ENCODE measurements around the gene SORD.

Gene SORD

DNA sequence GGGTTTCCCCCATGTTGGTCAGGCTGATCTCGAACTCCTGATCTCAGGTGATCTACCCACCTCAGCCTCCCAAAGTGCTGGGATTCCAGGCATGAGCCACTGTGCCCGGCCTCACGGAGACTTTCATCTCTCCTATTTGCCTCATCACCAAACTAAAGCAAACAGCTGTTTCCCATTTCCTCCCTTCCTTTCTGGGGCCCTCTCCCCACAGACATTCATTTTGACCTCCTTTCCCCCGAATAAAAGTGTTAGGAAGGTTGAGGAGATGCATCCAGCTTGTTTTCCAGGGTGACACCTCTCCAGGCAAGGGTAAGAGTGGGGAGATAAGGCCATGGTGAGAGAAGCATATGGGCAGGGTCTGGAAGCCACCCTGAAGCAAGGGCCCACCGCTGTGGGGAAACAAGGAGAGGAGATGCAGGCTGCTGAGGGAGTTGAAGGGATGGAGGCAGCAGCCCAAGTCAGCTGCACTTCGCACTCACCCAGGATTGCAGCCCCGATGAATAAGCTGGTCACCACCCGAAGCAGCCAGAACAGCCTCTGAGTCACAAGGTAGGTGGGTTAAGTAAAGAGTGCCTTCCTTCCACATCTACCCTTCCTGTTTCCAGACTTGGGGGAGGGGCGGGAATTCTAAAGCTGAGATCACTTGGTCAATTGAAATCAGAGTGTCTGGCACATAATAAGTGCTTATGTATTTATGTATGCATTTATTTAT is 98.9 kb downstream of the SORD start:
- no peaks in the 10 kb centered on the region for H3K36me3 ChIP-seq
- H3K9me3 ChIP-seq: no peaks in the 10 kb centered on the region
- H3K27me3 ChIP-seq: peaks cover 11% of the 10 kb centered on the region
- H3K9ac ChIP-seq: no peak overlapping the region
- no peaks in the 10 kb centered on the region for H3K4me1 ChIP-seq
- H3K27ac ChIP-seq: no peak overlapping the region
- H3K4me2 ChIP-seq: no peak overlapping the region
- TF ChIP-seq Cebpa-rat (IDR thresholded peaks at IDR 0.05): no peak
- no peaks in the 10 kb centered on the region for H4K20me1 ChIP-seq
- H3K4me3 ChIP-seq: no peak overlapping the region

DNA sequence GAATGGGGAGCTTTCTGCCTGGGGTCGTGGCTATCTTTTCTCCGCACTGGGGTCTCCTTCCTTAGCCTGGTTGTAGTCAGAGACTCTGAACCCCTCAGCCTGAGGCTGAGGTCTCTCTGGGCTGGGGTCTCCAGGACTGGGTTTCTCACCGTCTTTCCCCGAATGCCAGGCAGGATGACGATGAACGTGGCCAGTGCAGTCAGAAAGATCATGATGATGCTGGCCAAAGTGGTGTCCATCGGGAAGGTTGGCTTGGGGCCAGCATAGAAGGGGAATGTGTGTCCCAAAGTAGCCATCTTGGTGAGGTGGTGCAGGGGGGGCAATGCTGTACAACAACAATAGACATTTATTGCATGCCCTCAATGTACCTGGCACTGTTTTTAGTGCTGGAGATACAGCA is 99.7 kb downstream of the SORD start:
- H3K9me3 ChIP-seq: no peaks in the 10 kb centered on the region
- TF ChIP-seq Cebpa-rat (IDR thresholded peaks at IDR 0.05): no peak
- H3K27me3 ChIP-seq: peaks cover 3% of the 10 kb centered on the region
- H3K4me1 ChIP-seq: no peaks in the 10 kb centered on the region
- H4K20me1 ChIP-seq: no peaks in the 10 kb centered on the region
- no peaks in the 10 kb centered on the region for H3K36me3 ChIP-seq
- H3K9ac ChIP-seq: no peak overlapping the region
- no peak overlapping the region for H3K4me3 ChIP-seq
- H3K27ac ChIP-seq: no peak overlapping the region
- no peak overlapping the region for H3K4me2 ChIP-seq

DNA sequence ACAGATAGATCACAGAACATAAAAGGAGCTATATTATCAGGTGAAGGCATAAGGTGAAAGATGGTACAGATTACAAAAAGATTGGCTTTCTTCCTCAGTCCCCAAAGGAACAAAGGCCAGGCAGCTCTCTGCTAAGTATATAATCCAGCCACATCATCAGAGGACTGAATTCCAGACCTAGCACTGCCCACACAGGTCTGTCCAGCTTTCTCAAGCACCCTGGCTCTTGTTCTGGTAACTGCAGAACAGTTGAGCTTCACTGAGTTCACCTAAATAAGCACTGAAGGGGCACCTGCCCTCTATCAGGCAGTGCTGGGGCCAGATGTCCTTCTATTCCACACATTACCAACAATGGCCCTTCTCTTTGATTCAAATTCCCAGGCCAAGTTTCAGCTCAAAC is 100.4 kb downstream of the SORD start:
- H3K4me2 ChIP-seq: no peak overlapping the region
- H4K20me1 ChIP-seq: no peaks in the 10 kb centered on the region
- no peaks in the 10 kb centered on the region for H3K4me1 ChIP-seq
- H3K36me3 ChIP-seq: no peaks in the 10 kb centered on the region
- H3K27ac ChIP-seq: no peak overlapping the region
- H3K9ac ChIP-seq: no peak overlapping the region
- no peaks in the 10 kb centered on the region for H3K27me3 ChIP-seq
- TF ChIP-seq Cebpa-rat (IDR thresholded peaks at IDR 0.05): no peak
- no peak overlapping the region for H3K4me3 ChIP-seq
- no peaks in the 10 kb centered on the region for H3K9me3 ChIP-seq

DNA sequence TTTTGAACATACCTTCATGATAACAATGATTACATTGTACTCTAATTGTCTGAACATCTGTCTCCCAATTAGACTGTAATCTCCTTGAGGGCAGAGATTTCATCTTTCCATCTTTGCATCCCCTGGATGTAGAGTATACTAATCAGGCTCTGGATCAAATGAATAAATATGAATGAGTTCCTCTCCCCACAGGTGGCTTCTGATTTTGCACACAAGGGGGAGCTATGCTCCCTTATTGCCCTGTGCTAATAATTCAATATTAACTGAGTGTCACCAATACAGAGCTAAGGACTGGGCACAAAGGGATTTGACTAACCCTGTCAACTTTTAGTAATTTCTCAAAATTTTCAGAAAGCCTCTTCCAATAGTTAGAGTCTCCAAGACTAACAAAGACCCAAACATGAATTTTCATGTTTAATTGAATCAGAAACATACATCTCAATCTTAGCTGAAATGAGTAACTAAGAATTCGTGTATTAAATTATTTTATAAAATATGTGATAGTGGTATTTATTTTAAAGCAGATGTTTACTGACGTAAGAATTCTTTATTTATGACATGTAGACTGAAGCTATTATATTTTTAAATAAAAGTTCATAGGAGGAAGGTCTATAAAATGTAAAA is 103.7 kb downstream of the SORD start:
- 0 out of 2 replicates have a peak, but pooled peaks cover 3% of the 10 kb centered on the region for H3K27me3 ChIP-seq

More for the DNA sequence above, 103.7 kb downstream of the SORD start:
- H4K20me1 ChIP-seq: no peaks in the 10 kb centered on the region
- H3K9ac ChIP-seq: no peak overlapping the region
- H3K27ac ChIP-seq: no peak overlapping the region
- no peak for TF ChIP-seq Cebpa-rat (IDR thresholded peaks at IDR 0.05)
- H3K4me1 ChIP-seq: no peaks in the 10 kb centered on the region
- no peak overlapping the region for H3K4me3 ChIP-seq
- no peaks in the 10 kb centered on the region for H3K9me3 ChIP-seq
- no peaks in the 10 kb centered on the region for H3K36me3 ChIP-seq
- no peak overlapping the region for H3K4me2 ChIP-seq

Data from BLaER1 (cell line).